ENCODE results near the gene IRAK1.

DNA sequence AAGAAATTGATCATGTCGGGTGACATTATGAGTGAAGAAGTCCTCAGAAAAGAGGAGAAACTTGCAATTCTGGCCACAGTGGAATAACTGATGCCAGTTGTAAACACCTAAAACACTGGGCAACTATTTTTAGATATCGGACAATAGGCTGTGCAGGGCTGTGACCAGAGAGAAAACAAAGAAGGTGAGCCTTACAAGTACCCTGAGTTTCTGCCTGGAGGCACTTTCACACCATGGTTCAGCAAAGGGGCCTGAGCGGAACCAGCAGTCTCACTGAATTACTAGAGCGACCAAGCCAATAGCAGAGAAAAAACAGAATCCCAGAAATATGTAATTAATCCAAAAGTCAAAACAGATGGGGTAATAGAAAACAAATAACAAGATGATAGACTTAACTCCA, 11.2 kb downstream of the IRAK1 start:
- TF ChIP-seq, protein P1, sequence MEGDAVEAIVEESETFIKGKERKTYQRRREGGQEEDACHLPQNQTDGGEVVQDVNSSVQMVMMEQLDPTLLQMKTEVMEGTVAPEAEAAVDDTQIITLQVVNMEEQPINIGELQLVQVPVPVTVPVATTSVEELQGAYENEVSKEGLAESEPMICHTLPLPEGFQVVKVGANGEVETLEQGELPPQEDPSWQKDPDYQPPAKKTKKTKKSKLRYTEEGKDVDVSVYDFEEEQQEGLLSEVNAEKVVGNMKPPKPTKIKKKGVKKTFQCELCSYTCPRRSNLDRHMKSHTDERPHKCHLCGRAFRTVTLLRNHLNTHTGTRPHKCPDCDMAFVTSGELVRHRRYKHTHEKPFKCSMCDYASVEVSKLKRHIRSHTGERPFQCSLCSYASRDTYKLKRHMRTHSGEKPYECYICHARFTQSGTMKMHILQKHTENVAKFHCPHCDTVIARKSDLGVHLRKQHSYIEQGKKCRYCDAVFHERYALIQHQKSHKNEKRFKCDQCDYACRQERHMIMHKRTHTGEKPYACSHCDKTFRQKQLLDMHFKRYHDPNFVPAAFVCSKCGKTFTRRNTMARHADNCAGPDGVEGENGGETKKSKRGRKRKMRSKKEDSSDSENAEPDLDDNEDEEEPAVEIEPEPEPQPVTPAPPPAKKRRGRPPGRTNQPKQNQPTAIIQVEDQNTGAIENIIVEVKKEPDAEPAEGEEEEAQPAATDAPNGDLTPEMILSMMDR (IDR thresholded peaks at IDR 0.05; ENCODE audit: low read length), result no peak
- no peak for TF ChIP-seq EZH2phosphoT487 (IDR thresholded peaks at IDR 0.05; ENCODE audit: low read length)

All from MM.1S (cell line).